Esophagus muscularis mucosa (tissue), 4 donors: ENCODE measurements around the gene ALKBH4.

Experiments
- CTCF ChIP-seq, 3 experiments: fragments of 200-600 bp in 2 of 3; fragments of 450-650 bp in 1 of 3; sonication (generic) in 2 of 3; IDR thresholded peaks; one replicate each; pipeline ENCODE4 v1.5.1; 2017 to 2019; ENCODE audit warnings: antibody characterized with exemption in 3 of 3, mild to moderate bottlenecking in 2 of 3, moderate library complexity in 1 of 3
- EP300 ChIP-seq: sonication (generic); formaldehyde crosslinking; IDR thresholded peaks from one replicate; pipeline ENCODE4 v1.6.1; 2017; ENCODE audit warnings: antibody characterized with exemption
- POLR2A ChIP-seq: fragments of 450-650 bp; IDR thresholded peaks from one replicate; pipeline ENCODE4 v1.6.1; 2017; ENCODE audit warnings: antibody characterized with exemption, moderate library complexity, mild to moderate bottlenecking, low read depth

GRCh38 chr7:102468478-102469350 lies 4.1 kb upstream of the ALKBH4 start:
- TF ChIP-seq POLR2A (no peak), CTCF (IDR thresholded peaks at IDR 0.05) (no peak), EP300 (no peak)
